H1 (cell line): ENCODE results near the gene PPP6R1. TPM values are rescaled to one million over a fixed set of nuclear protein-coding genes. Genes with fewer than 3 reads are reported as not detected.

Source experiments
- CTCF ChIA-PET: fragments of 300-600 bp; sonication (Branson Sonifier 250); formaldehyde crosslinking; loops from one replicate; lab custom pipeline; 2021; ENCODE audit not compliant: partially characterized antibody; lab: Charles Lee
- POLR2A ChIA-PET: fragments of 300-600 bp; sonication (Branson Sonifier 250); formaldehyde crosslinking; loops from one replicate; lab custom pipeline; 2021; ENCODE audit warnings: inconsistent platforms; ENCODE audit not compliant: partially characterized antibody; lab: Charles Lee
- DNase-seq, 2 experiments: peaks; one replicate each; pipeline versions ENCODE4 v3.0.0 to v3.0.0-alpha.2; 2010 to 2022; ENCODE audit warnings: low spot score in 2 of 2, low read depth in 1 of 2, mixed read lengths in 1 of 2
- FAIRE-seq: peaks from 2 replicates; lab custom pipeline; 2011; peaks lifted over from hg19 to GRCh38; lab: Jason Lieb, UNC
- H2AFZ ChIP-seq: 2 replicates; pipeline ENCODE4 v1.8.1; 2012; ENCODE audit warnings: low read length, inconsistent platforms
- H2AK5ac ChIP-seq: 2 replicates; pipeline ENCODE4 v1.6.1; 2013; ENCODE audit warnings: low read depth, low read length
- H2BK120ac ChIP-seq: replicated peaks from 2 replicates; pipeline ENCODE3; 2013; ENCODE audit warnings: low read depth, low read length, inconsistent platforms
- H2BK12ac ChIP-seq: 2 replicates; pipeline ENCODE4 v1.6.1; 2013; ENCODE audit warnings: low read depth, low read length
- H2BK15ac ChIP-seq: 2 replicates; pipeline ENCODE4 v1.6.1; 2013; ENCODE audit warnings: low read length
- H2BK20ac ChIP-seq: 2 replicates; pipeline ENCODE4 v1.6.1; 2013; ENCODE audit warnings: low read length
- H2BK5ac ChIP-seq: 2 replicates; pipeline ENCODE4 v1.6.1; 2013; ENCODE audit warnings: low read depth, low read length
- H3K14ac ChIP-seq: 2 replicates; pipeline ENCODE4 v1.6.1; 2013; ENCODE audit warnings: inconsistent platforms; ENCODE audit not compliant: insufficient read length
- H3K18ac ChIP-seq: 2 replicates; pipeline ENCODE4 v1.6.1; 2013; ENCODE audit warnings: low read length; ENCODE audit errors: extremely low read depth
- H3K23ac ChIP-seq: 2 replicates; pipeline ENCODE4 v1.6.1; 2013; ENCODE audit warnings: inconsistent platforms; ENCODE audit not compliant: insufficient read length
- H3K23me2 ChIP-seq: 2 replicates; pipeline ENCODE4 v1.6.1; 2013; ENCODE audit warnings: low read depth, low read length
- H3K27ac ChIP-seq: 2 replicates; pipeline ENCODE4 v1.6.1; 2011; ENCODE audit warnings: low read depth, low read length, inconsistent platforms
- H3K27me3 ChIP-seq, 4 experiments: replicated peaks in 1 of 4; 1 replicate in 1 of 4; 2 replicates in 3 of 4; pipeline versions ENCODE4 v1.6.1 to v1.8.1; 2011 to 2013; ENCODE audit warnings: low read length in 3 of 4, mild to moderate bottlenecking in 3 of 4, inconsistent platforms in 2 of 4, mixed read lengths in 2 of 4, moderate library complexity in 1 of 4; ENCODE audit not compliant: control insufficient read depth in 3 of 4, insufficient read depth in 3 of 4; ENCODE audit errors: extremely low read depth in 1 of 4
- H3K36me3 ChIP-seq, 4 experiments: 2 replicates each; pipeline versions ENCODE4 v1.6.1 to v1.8.1; 2011 to 2013; ENCODE audit warnings: mild to moderate bottlenecking in 4 of 4, low read length in 3 of 4, moderate library complexity in 2 of 4, control low read depth in 1 of 4, inconsistent platforms in 1 of 4; ENCODE audit not compliant: insufficient read depth in 4 of 4, control insufficient read depth in 2 of 4
- H3K4ac ChIP-seq: replicated peaks from 2 replicates; pipeline ENCODE3; 2013; ENCODE audit warnings: low read length, low read depth, mixed read lengths, inconsistent platforms; ENCODE audit not compliant: insufficient read length
- H3K4me1 ChIP-seq, 4 experiments: replicated peaks in 1 of 4; 1 replicate in 1 of 4; 2 replicates in 3 of 4; pipeline versions ENCODE4 v1.6.1 to v1.8.1; 2011 to 2013; ENCODE audit warnings: low read length in 3 of 4, inconsistent platforms in 2 of 4, mixed read lengths in 1 of 4; ENCODE audit not compliant: insufficient read depth in 4 of 4, control insufficient read depth in 3 of 4
- H3K4me2 ChIP-seq, 2 experiments: 2 replicates each; pipeline versions ENCODE4 v1.6.1 to v1.8.1; 2011 to 2013; ENCODE audit warnings: low read depth in 2 of 2, low read length in 2 of 2, control low read depth in 1 of 2, inconsistent platforms in 1 of 2, mild to moderate bottlenecking in 1 of 2; ENCODE audit not compliant: insufficient read depth in 1 of 2
- H3K4me3 ChIP-seq, 4 experiments: fragments of 200-600, 300-600 bp in 1 of 4; sonication (generic), shearing (Covaris generic), sonication (Bioruptor Twin) in 1 of 4; 2 replicates each; pipeline versions ENCODE4 v1.5.1 to v1.8.1; 2011 to 2016; ENCODE audit warnings: low read length in 4 of 4, low read depth in 3 of 4, control low read depth in 2 of 4, inconsistent platforms in 2 of 4, mild to moderate bottlenecking in 2 of 4, mixed read lengths in 1 of 4, moderate library complexity in 1 of 4; ENCODE audit not compliant: insufficient read depth in 2 of 4; ENCODE audit errors: extremely low read depth in 1 of 4
- H3K56ac ChIP-seq: replicated peaks from 2 replicates; pipeline ENCODE3; 2013; ENCODE audit warnings: low read depth, mild to moderate bottlenecking, mixed read lengths, low read length, inconsistent platforms; ENCODE audit not compliant: insufficient read length
- H3K79me1 ChIP-seq: 2 replicates; pipeline ENCODE4 v1.6.1; 2013; ENCODE audit warnings: low read depth, low read length, control low read depth
- H3K79me2 ChIP-seq, 2 experiments: 2 replicates each; pipeline versions ENCODE4 v1.6.1 to v1.8.1; 2012 to 2013; ENCODE audit warnings: low read length in 2 of 2, mild to moderate bottlenecking in 2 of 2, inconsistent platforms in 1 of 2; ENCODE audit not compliant: insufficient read depth in 2 of 2, control insufficient read depth in 1 of 2
- H3K9ac ChIP-seq, 4 experiments: replicated peaks in 1 of 4; 1 replicate in 1 of 4; 2 replicates in 3 of 4; pipeline versions ENCODE4 v1.6.1 to v1.8.1; 2011 to 2013; ENCODE audit warnings: low read depth in 3 of 4, low read length in 3 of 4, control low read depth in 2 of 4, mild to moderate bottlenecking in 2 of 4, moderate library complexity in 2 of 4, inconsistent platforms in 1 of 4; ENCODE audit errors: extremely low read depth in 1 of 4
- H3K9me3 ChIP-seq, 2 experiments: 2 replicates each; pipeline versions ENCODE4 v1.6.1 to v1.8.1; 2012 to 2013; ENCODE audit warnings: mild to moderate bottlenecking in 2 of 2, moderate library complexity in 2 of 2, control low read depth in 1 of 2, inconsistent platforms in 1 of 2, low read depth in 1 of 2, low read length in 1 of 2, mixed read lengths in 1 of 2; ENCODE audit not compliant: insufficient read depth in 2 of 2
- H4K20me1 ChIP-seq, 2 experiments: replicated peaks in 1 of 2; 2 replicates each; pipeline versions ENCODE3 to v1.8.1; 2011 to 2013; ENCODE audit warnings: inconsistent platforms in 2 of 2, low read length in 2 of 2, mild to moderate bottlenecking in 1 of 2; ENCODE audit not compliant: insufficient read depth in 2 of 2, control insufficient read depth in 1 of 2
- H4K5ac ChIP-seq: 2 replicates; pipeline ENCODE4 v1.6.1; 2013; ENCODE audit warnings: low read length, low read depth, mixed read lengths, inconsistent platforms; ENCODE audit not compliant: insufficient read length
- H4K8ac ChIP-seq: 2 replicates; pipeline ENCODE4 v1.8.0; 2013; ENCODE audit warnings: mild to moderate bottlenecking, moderate library complexity, low read length, inconsistent platforms; ENCODE audit not compliant: insufficient read depth; ENCODE audit errors: extremely low read depth
- H4K91ac ChIP-seq: replicated peaks from 2 replicates; pipeline ENCODE3; 2013; ENCODE audit warnings: low read length, mixed read lengths, inconsistent platforms; ENCODE audit not compliant: insufficient read length
- CHD1 ChIP-seq: IDR thresholded peaks from 2 replicates; pipeline ENCODE4 v1.6.1; 2012; ENCODE audit warnings: low read depth, low read length, improper control_type of control experiment
- RBBP5 ChIP-seq: IDR thresholded peaks from 2 replicates; pipeline ENCODE4 v1.7.1; 2012; ENCODE audit warnings: low read depth, mild to moderate bottlenecking, inconsistent platforms, low read length, moderate library complexity, borderline replicate concordance
- WGBS, 2 experiments: shearing (Covaris generic) in 1 of 2; methylation state at CpG; one replicate each; pipeline versions ENCODE4 v1.1.6 to v1.1.7; 2013 to 2015; ENCODE audit warnings: low lambda C conversion rate in 2 of 2, mixed read lengths in 2 of 2, inconsistent platforms in 1 of 2, low coverage in 1 of 2, missing lambda C conversion rate in 1 of 2; ENCODE audit not compliant: insufficient replicate concordance in 2 of 2, insufficient coverage in 1 of 2, insufficient read length in 1 of 2; ENCODE audit errors: extremely low coverage in 1 of 2, missing lambda C conversion rate in 1 of 2; 5-methylcytosine and 5-hydroxymethylcytosine counted together
- polyA plus RNA-seq, 7 experiments: library from polyadenylated mRNA; depleted of rRNA in 3 of 7; stranded (reverse) in 5 of 7; unstranded in 2 of 7; fragments of >200 nt in 5 of 7; fragments of 200-250 nt in 2 of 7; gene quantifications; 1 replicate in 5 of 7; 2 replicates in 1 of 7; 4 replicates in 1 of 7; pipeline versions ENCODE4 v1.2.1 to v1.2.3, GENCODE V29; 2011 to 2013; ENCODE audit warnings: missing spikeins in 2 of 7, mixed read lengths in 2 of 7
- total RNA-seq: library from RNA; stranded (reverse); fragmentation: NEBNext Ultra II Directional; extraction: Animal tissue kit (Norgen Biotek cat#: 25700); gene quantifications from 2 replicates; pipeline ENCODE4 v1.2.1, GENCODE V29; 2021

The PPP6R1 gene
- total and polyA plus RNA-seq, 2 of the 8 experiments (the other 6 are each of a cell fraction or from before 2014, with no cell fraction given): 36.4 to 74.4 TPM

DNA sequence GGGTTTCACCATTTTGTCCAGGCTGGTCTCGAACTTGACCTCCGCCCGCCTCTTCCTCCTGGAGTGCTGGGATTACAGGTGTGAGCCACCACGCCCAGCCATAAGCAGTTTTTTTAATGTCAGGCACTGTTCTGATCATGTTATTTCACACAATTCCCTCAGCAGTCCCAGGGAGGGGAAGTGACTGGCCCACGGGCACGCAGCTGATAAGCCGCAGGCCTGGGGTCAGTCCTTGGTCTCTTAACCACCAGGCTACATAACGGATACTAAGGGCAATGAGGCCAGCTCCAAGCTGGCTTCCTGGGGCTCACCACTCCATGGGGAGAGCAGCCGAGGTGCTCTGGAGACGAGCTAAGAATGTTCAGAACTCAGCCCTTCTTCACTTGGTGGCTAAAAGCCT lies 38.5 kb upstream of the PPP6R1 start:
- peaks cover 7 to 22% (median 15%) of the 10 kb centered on the region in 4 experiments; a peak in 6 of 8 replicates for H3K36me3 ChIP-seq
- H3K9ac ChIP-seq: no peak overlapping the region
- H3K9me3 ChIP-seq: no peaks in the 10 kb centered on the region
- no peak overlapping the region for H3K27ac ChIP-seq
- no peak overlapping the region for H2BK15ac ChIP-seq
- FAIRE-seq (no peak), DNase-seq (no peak)
- no peak overlapping the region for H3K14ac ChIP-seq
- no peak overlapping the region for H2BK12ac ChIP-seq
- no peak overlapping the region for H2BK120ac ChIP-seq
- no peak overlapping the region for H4K91ac ChIP-seq
- no peak overlapping the region for H4K8ac ChIP-seq
- peaks cover 0 to 8% (median 1%) of the 10 kb centered on the region in 4 experiments; a peak in 3 of 7 replicates for H3K4me1 ChIP-seq
- no peak overlapping the region for H2AFZ ChIP-seq
- no peaks in the 10 kb centered on the region for H3K27me3 ChIP-seq
- H2BK5ac ChIP-seq: no peak overlapping the region
- peaks cover 0 to 4% of the 10 kb centered on the region in 2 experiments for H4K20me1 ChIP-seq
- no peak overlapping the region for H3K23ac ChIP-seq
- H4K5ac ChIP-seq: no peak overlapping the region
- CTCF ChIA-PET: interaction anchor here (0.6 to 1.3 kb wide), 2 partner anchors 72 to 157 kb away, joined by 3 to 5 read pairs; partner anchors contain the start of gene IL11
- no peak overlapping the region for H3K56ac ChIP-seq
- H2AK5ac ChIP-seq: no peak overlapping the region
- H3K79me2 ChIP-seq: no peaks in the 10 kb centered on the region
- POLR2A ChIA-PET: interaction anchor here (1.1 to 3.1 kb wide), 3 partner anchors 17 to 110 kb away, joined by 4 to 11 read pairs (median 5); partner anchors contain the start of genes KMT5C and UBE2S
- H3K18ac ChIP-seq: no peak overlapping the region
- WGBS, 2 experiments: 92% methylated on average over 7 of the region's 10 CpGs; no CpG with 5 or more reads in 1 of the 2 experiments
- H2BK20ac ChIP-seq: no peak overlapping the region
- H3K4me3 ChIP-seq: no peak overlapping the region
- H3K4ac ChIP-seq: no peak overlapping the region
- no peak overlapping the region for H3K4me2 ChIP-seq
- H3K79me1 ChIP-seq: no peaks in the 10 kb centered on the region
- peaks cover 2% of the 10 kb centered on the region; the same call in 1 of the 2 replicates for H3K23me2 ChIP-seq
- no peak for TF ChIP-seq CHD1
- TF ChIP-seq RBBP5: no peak
